ENCODE data around the gene MAX. TPM values are rescaled to one million over a fixed set of nuclear protein-coding genes. Genes with fewer than 3 reads are reported as not detected.

Gene MAX
- total and polyA plus RNA-seq, 2 experiments from 2014 or later, result 25.0 to 27.7 TPM

GRCh38 chr14:65042731-65043372 is 59.5 kb downstream of the MAX start:
- no peak for ATAC-seq
- Histone ChIP-seq H3K4me1 (ENCODE audit: insufficient read depth) (peaks cover 8% of the 10 kb centered on the region; the same call in 1 of the 2 replicates), H3K4me3 (no peak overlapping the region), H3K4me2 (no peak overlapping the region), H3K9me2 (ENCODE audit: insufficient read depth) (no peaks in the 10 kb centered on the region), H3K36me3 (ENCODE audit: insufficient read depth) (no peaks in the 10 kb centered on the region), H2AFZ (no peak overlapping the region), H3K27me3 (ENCODE audit: insufficient read depth) (no peaks in the 10 kb centered on the region), H4K20me1 (replicated peaks; ENCODE audit: insufficient read depth) (0 out of 2 replicates have a peak, but pooled peaks cover 6% of the 10 kb centered on the region), H3K27ac (ENCODE audit: low read depth) (0 out of 2 replicates have a peak overlapping the region, but pooled peaks have one; percentile 9), H3F3A (replicated peaks; ENCODE audit: low read depth) (no peaks in the 10 kb centered on the region), H3K79me2 (replicated peaks; ENCODE audit: insufficient read depth) (no peaks in the 10 kb centered on the region)
- H3K4me1 Mint-ChIP-seq, result peaks cover 6% of the 10 kb centered on the region; the same call in 2 of the 3 replicates
- no peak overlapping the region for H3K4me3 Mint-ChIP-seq
- H3K27me3 Mint-ChIP-seq (ENCODE audit: insufficient read depth, low read depth, poor library complexity), result peaks cover 1% of the 10 kb centered on the region
- H3K27ac Mint-ChIP-seq, result no peak overlapping the region
- no peaks in the 10 kb centered on the region for H3K9me3 Mint-ChIP-seq
- TF ChIP-seq ZNF114 (CRISPR knock-in tag; IDR thresholded peaks at IDR 0.05) (no peak), EZH2phosphoT487 (IDR thresholded peaks at IDR 0.05; ENCODE audit: unreplicated experiment) (no peak), POLR2AphosphoS5 (IDR thresholded peaks at IDR 0.05; ENCODE audit: low read depth) (no peak), EZH2 (IDR thresholded peaks at IDR 0.05; ENCODE audit: low read depth, unreplicated experiment) (no peak), CREB1 (CRISPR knock-in tag; IDR thresholded peaks at IDR 0.05; ENCODE audit: low read depth) (no peak), NANOG (IDR thresholded peaks at IDR 0.05; ENCODE audit: borderline replicate concordance) (no peak), JUNB (IDR thresholded peaks at IDR 0.05; ENCODE audit: unreplicated experiment) (no peak), STAT1 (IDR thresholded peaks at IDR 0.05; ENCODE audit: unreplicated experiment) (no peak), CTCF (conservative IDR thresholded peaks at IDR 0.05; ENCODE audit: low read depth in 2 of 2) (no peak), ZNF331 (CRISPR knock-in tag; IDR thresholded peaks at IDR 0.05; ENCODE audit: low read depth) (no peak)
- TF ChIP-seq, protein P1, sequence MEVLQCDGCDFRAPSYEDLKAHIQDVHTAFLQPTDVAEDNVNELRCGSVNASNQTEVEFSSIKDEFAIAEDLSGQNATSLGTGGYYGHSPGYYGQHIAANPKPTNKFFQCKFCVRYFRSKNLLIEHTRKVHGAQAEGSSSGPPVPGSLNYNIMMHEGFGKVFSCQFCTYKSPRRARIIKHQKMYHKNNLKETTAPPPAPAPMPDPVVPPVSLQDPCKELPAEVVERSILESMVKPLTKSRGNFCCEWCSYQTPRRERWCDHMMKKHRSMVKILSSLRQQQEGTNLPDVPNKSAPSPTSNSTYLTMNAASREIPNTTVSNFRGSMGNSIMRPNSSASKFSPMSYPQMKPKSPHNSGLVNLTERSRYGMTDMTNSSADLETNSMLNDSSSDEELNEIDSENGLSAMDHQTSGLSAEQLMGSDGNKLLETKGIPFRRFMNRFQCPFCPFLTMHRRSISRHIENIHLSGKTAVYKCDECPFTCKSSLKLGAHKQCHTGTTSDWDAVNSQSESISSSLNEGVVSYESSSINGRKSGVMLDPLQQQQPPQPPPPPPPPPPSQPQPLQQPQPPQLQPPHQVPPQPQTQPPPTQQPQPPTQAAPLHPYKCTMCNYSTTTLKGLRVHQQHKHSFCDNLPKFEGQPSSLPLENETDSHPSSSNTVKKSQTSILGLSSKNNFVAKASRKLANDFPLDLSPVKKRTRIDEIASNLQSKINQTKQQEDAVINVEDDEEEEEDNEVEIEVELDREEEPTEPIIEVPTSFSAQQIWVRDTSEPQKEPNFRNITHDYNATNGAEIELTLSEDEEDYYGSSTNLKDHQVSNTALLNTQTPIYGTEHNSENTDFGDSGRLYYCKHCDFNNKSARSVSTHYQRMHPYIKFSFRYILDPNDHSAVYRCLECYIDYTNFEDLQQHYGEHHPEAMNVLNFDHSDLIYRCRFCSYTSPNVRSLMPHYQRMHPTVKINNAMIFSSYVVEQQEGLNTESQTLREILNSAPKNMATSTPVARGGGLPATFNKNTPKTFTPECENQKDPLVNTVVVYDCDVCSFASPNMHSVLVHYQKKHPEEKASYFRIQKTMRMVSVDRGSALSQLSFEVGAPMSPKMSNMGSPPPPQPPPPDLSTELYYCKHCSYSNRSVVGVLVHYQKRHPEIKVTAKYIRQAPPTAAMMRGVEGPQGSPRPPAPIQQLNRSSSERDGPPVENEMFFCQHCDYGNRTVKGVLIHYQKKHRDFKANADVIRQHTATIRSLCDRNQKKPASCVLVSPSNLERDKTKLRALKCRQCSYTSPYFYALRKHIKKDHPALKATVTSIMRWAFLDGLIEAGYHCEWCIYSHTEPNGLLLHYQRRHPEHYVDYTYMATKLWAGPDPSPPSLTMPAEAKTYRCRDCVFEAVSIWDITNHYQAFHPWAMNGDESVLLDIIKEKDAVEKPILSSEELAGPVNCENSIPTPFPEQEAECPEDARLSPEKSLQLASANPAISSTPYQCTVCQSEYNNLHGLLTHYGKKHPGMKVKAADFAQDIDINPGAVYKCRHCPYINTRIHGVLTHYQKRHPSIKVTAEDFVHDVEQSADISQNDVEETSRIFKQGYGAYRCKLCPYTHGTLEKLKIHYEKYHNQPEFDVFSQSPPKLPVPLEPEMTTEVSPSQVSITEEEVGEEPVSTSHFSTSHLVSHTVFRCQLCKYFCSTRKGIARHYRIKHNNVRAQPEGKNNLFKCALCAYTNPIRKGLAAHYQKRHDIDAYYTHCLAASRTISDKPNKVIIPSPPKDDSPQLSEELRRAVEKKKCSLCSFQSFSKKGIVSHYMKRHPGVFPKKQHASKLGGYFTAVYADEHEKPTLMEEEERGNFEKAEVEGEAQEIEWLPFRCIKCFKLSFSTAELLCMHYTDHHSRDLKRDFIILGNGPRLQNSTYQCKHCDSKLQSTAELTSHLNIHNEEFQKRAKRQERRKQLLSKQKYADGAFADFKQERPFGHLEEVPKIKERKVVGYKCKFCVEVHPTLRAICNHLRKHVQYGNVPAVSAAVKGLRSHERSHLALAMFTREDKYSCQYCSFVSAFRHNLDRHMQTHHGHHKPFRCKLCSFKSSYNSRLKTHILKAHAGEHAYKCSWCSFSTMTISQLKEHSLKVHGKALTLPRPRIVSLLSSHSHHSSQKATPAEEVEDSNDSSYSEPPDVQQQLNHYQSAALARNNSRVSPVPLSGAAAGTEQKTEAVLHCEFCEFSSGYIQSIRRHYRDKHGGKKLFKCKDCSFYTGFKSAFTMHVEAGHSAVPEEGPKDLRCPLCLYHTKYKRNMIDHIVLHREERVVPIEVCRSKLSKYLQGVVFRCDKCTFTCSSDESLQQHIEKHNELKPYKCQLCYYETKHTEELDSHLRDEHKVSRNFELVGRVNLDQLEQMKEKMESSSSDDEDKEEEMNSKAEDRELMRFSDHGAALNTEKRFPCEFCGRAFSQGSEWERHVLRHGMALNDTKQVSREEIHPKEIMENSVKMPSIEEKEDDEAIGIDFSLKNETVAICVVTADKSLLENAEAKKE (CRISPR knock-in tag; IDR thresholded peaks at IDR 0.05), result no peak
- TF ChIP-seq, protein P2, sequence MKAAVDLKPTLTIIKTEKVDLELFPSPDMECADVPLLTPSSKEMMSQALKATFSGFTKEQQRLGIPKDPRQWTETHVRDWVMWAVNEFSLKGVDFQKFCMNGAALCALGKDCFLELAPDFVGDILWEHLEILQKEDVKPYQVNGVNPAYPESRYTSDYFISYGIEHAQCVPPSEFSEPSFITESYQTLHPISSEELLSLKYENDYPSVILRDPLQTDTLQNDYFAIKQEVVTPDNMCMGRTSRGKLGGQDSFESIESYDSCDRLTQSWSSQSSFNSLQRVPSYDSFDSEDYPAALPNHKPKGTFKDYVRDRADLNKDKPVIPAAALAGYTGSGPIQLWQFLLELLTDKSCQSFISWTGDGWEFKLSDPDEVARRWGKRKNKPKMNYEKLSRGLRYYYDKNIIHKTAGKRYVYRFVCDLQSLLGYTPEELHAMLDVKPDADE (IDR thresholded peaks at IDR 0.05), result no peak
- TF ChIP-seq, protein P3, sequence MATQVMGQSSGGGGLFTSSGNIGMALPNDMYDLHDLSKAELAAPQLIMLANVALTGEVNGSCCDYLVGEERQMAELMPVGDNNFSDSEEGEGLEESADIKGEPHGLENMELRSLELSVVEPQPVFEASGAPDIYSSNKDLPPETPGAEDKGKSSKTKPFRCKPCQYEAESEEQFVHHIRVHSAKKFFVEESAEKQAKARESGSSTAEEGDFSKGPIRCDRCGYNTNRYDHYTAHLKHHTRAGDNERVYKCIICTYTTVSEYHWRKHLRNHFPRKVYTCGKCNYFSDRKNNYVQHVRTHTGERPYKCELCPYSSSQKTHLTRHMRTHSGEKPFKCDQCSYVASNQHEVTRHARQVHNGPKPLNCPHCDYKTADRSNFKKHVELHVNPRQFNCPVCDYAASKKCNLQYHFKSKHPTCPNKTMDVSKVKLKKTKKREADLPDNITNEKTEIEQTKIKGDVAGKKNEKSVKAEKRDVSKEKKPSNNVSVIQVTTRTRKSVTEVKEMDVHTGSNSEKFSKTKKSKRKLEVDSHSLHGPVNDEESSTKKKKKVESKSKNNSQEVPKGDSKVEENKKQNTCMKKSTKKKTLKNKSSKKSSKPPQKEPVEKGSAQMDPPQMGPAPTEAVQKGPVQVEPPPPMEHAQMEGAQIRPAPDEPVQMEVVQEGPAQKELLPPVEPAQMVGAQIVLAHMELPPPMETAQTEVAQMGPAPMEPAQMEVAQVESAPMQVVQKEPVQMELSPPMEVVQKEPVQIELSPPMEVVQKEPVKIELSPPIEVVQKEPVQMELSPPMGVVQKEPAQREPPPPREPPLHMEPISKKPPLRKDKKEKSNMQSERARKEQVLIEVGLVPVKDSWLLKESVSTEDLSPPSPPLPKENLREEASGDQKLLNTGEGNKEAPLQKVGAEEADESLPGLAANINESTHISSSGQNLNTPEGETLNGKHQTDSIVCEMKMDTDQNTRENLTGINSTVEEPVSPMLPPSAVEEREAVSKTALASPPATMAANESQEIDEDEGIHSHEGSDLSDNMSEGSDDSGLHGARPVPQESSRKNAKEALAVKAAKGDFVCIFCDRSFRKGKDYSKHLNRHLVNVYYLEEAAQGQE (IDR thresholded peaks at IDR 0.05; ENCODE audit: unreplicated experiment), result no peak
- no peak for DNase-seq (ENCODE audit: low spot score)
- H3K36me3 Mint-ChIP-seq (ENCODE audit: low read depth), result peaks cover 17% of the 10 kb centered on the region; the same call in 2 of the 3 replicates

Data from GM23338 (cell line).